Parathyroid adenoma (tissue), 2 donors: ENCODE results near the gene PRXL2B.
A peak's percentile ranks its signal among the peaks of the same experiment; 100 is the strongest.
"Not testable (repeated sequence)": the region's sequence is repeated elsewhere in the genome, so short reads cannot be mapped to it uniquely, and the experiment has no call there.

ENCODE experiments used
- H2AFZ ChIP-seq: fragments of 300-600 bp; sonication (generic); one replicate; pipeline ENCODE4 v1.7.0; 2017; ENCODE audit warnings: antibody characterized with exemption, mild to moderate bottlenecking
- H3K27ac ChIP-seq: fragments of 300-600 bp; sonication (generic); one replicate; pipeline ENCODE4 v1.7.0; 2017
- H3K27me3 ChIP-seq: fragments of 300-600 bp; sonication (generic); one replicate; pipeline ENCODE4 v1.7.0; 2017; ENCODE audit warnings: low read length; ENCODE audit not compliant: control insufficient read depth, insufficient read depth
- H3K36me3 ChIP-seq: fragments of 300-600 bp; sonication (generic); one replicate; pipeline ENCODE4 v1.7.0; 2017; ENCODE audit warnings: low read length; ENCODE audit not compliant: control insufficient read depth, insufficient read depth
- H3K4me1 ChIP-seq: fragments of 300-600 bp; sonication (generic); one replicate; pipeline ENCODE4 v1.7.0; 2017; ENCODE audit warnings: control low read depth
- H3K4me2 ChIP-seq: fragments of 300-600 bp; sonication (generic); one replicate; pipeline ENCODE4 v1.7.0; 2017; ENCODE audit warnings: low read length
- H3K4me3 ChIP-seq: fragments of 300-600 bp; sonication (generic); one replicate; pipeline ENCODE4 v1.7.0; 2017; ENCODE audit warnings: low read depth, low read length
- H3K79me2 ChIP-seq: fragments of 300-600 bp; sonication (generic); one replicate; pipeline ENCODE4 v1.7.0; 2017; ENCODE audit warnings: control low read depth
- H3K9ac ChIP-seq: fragments of 300-600 bp; sonication (generic); one replicate; pipeline ENCODE4 v1.7.0; 2017; ENCODE audit warnings: mild to moderate bottlenecking
- H3K9me3 ChIP-seq: fragments of 300-600 bp; sonication (generic); one replicate; pipeline ENCODE4 v1.7.0; 2017; ENCODE audit warnings: low read length; ENCODE audit not compliant: control insufficient read depth
- TF ChIP-seq, protein P1 (sequence below): fragments of 300-600 bp; sonication (generic); IDR thresholded peaks from one replicate; pipeline ENCODE4 v1.7.0; 2017; ENCODE audit warnings: antibody characterized with exemption, mild to moderate bottlenecking
- donor health status: primary hyperparathyroidism.

Gene PRXL2B

DNA sequence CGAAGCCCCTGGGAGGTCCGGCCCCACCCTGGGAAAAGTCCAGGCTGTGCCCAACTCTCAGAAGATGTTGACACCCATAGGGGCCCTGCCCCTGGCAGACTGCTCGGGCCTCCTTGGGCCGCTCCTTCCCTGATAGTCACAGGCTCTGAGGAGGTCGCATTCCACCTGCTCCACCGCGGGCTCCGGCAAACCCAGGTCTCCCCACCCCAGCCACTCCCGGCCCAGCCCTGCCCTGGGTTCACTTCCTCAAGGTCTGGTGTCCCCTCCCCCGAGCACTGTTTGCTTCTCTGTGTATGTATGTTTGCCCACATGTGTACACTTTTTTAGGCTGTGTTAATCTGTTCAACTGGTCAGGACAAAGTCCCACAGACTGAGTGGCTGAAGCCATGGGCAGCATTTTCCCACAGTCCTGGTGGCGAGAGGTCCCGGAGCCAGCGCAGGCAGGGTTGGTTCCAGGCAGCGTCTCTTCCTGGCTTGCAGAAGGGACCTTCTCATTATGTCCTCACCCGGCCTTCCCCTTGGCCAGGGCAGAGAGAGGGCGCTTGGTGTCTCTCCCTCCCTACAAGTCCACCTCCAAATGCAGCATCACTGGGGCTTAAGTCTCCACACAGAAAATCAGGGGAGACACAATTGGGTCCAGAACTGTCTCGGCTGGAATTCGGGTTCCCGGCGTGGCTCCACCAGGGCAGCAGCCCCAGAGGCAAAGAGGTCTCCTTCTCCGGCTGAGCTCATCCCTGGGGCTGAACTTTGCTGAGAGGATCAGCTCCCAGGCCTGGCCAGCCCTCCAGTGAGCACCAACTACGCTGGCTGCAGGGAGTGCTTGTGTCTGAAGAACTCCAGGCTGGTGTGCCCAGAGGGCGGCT lies 10.5 kb upstream of the PRXL2B start:
- TF ChIP-seq, protein P1, sequence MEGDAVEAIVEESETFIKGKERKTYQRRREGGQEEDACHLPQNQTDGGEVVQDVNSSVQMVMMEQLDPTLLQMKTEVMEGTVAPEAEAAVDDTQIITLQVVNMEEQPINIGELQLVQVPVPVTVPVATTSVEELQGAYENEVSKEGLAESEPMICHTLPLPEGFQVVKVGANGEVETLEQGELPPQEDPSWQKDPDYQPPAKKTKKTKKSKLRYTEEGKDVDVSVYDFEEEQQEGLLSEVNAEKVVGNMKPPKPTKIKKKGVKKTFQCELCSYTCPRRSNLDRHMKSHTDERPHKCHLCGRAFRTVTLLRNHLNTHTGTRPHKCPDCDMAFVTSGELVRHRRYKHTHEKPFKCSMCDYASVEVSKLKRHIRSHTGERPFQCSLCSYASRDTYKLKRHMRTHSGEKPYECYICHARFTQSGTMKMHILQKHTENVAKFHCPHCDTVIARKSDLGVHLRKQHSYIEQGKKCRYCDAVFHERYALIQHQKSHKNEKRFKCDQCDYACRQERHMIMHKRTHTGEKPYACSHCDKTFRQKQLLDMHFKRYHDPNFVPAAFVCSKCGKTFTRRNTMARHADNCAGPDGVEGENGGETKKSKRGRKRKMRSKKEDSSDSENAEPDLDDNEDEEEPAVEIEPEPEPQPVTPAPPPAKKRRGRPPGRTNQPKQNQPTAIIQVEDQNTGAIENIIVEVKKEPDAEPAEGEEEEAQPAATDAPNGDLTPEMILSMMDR, result no peak
- Histone ChIP-seq H3K79me2 (no peaks in the 10 kb centered on the region), H3K4me1 (peaks cover 6% of the 10 kb centered on the region), H3K27ac (no peak overlapping the region), H3K4me3 (no peak overlapping the region), H3K9ac (no peak overlapping the region), H3K9me3 (no peaks in the 10 kb centered on the region), H2AFZ (no peak overlapping the region), H3K36me3 (no peaks in the 10 kb centered on the region), H3K27me3 (no peaks in the 10 kb centered on the region), H3K4me2 (no peak overlapping the region)

- H3K79me2 ChIP-seq, H3K4me3 ChIP-seq, H3K27me3 ChIP-seq: not testable (repeated sequence)
These were observed 9.0 kb upstream of the PRXL2B start for GRCh38 chr1:2577565-2578075.

DNA sequence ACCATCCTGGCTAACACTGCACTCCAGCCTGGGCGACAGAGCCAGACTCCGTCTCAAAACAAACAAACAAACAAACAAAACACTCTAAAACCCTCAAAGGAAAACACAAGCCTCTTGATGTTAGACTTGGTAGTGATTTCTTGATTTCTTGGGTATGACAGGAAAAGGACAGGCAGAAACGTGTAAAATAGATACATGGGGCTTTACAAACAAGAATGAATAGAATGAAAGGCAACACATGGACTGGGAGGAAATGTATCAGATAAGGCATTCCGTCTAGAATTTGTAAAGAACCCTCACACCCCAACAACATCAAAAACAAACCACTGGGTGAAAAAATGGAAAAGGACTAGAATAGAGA lies 7.8 kb upstream of the PRXL2B start:
- H3K9ac ChIP-seq, result no peak overlapping the region
- no peaks in the 10 kb centered on the region for H3K36me3 ChIP-seq
- H3K79me2 ChIP-seq, result no peaks in the 10 kb centered on the region
- TF ChIP-seq, protein P1, result no peak
- no peaks in the 10 kb centered on the region for H3K27me3 ChIP-seq
- H3K27ac ChIP-seq, result peak overlapping the region; percentile 72
- no peak overlapping the region for H3K4me3 ChIP-seq
- H3K9me3 ChIP-seq, result no peaks in the 10 kb centered on the region
- no peak overlapping the region for H3K4me2 ChIP-seq
- peak overlapping the region; percentile 92 for H2AFZ ChIP-seq
- H3K4me1 ChIP-seq, result peaks cover 6% of the 10 kb centered on the region

More at GRCh38 chr1:2577565-2578075, 9.0 kb upstream of the PRXL2B start:
- Histone ChIP-seq H2AFZ (peak overlapping the region; percentile 92), H3K27ac (peak overlapping the region; percentile 7)
- H3K9me3 ChIP-seq, H3K4me1 ChIP-seq, H3K9ac ChIP-seq, H3K36me3 ChIP-seq, H3K4me2 ChIP-seq: not testable (repeated sequence)

DNA sequence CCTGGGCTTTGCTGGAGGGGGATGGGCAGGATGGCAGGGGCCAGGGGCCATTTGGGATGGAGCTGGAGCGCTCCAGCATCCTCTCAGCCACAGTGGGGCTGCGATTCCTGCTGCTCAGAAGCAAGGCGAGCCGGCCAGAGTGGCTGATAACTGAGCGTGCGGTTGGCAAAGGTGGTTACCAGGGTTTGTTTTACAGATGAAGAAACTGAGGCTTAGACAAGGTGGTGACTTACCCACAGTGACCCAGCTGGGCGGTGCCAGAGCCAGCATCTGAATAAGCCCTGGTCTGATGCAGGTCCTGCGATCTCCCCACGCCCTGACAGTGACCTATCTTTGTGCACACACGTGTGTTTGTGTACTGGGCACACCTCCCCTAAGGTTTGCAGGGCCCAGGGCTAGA lies 5.9 kb upstream of the PRXL2B start:
- Histone ChIP-seq H3K27ac (no peak overlapping the region), H3K4me2 (no peak overlapping the region), H3K9ac (no peak overlapping the region), H3K79me2 (no peaks in the 10 kb centered on the region), H3K36me3 (no peaks in the 10 kb centered on the region), H3K27me3 (no peaks in the 10 kb centered on the region), H3K9me3 (no peaks in the 10 kb centered on the region), H3K4me3 (no peak overlapping the region), H3K4me1 (peaks cover 13% of the 10 kb centered on the region), H2AFZ (no peak overlapping the region)
- TF ChIP-seq, protein P1, result no peak

GRCh38 chr1:2582391-2582790 lies 4.2 kb upstream of the PRXL2B start:
- H3K79me2 ChIP-seq, result no peaks in the 10 kb centered on the region
- no peak overlapping the region for H2AFZ ChIP-seq
- TF ChIP-seq, protein P1, result no peak
- no peak overlapping the region for H3K27ac ChIP-seq
- H3K36me3 ChIP-seq, result no peaks in the 10 kb centered on the region
- no peaks in the 10 kb centered on the region for H3K27me3 ChIP-seq
- no peak overlapping the region for H3K4me3 ChIP-seq
- no peaks in the 10 kb centered on the region for H3K9me3 ChIP-seq
- no peak overlapping the region for H3K9ac ChIP-seq
- no peak overlapping the region for H3K4me2 ChIP-seq
- peaks cover 13% of the 10 kb centered on the region for H3K4me1 ChIP-seq
